AG08395 (cell line): Measurements from ENCODE around the gene METTL22.

ENCODE experiments used
- DNase-seq: peaks from one replicate; pipeline ENCODE4 v3.0.0; 2012; ENCODE audit warnings: mixed read lengths, low spot score

METTL22 gene

DNA sequence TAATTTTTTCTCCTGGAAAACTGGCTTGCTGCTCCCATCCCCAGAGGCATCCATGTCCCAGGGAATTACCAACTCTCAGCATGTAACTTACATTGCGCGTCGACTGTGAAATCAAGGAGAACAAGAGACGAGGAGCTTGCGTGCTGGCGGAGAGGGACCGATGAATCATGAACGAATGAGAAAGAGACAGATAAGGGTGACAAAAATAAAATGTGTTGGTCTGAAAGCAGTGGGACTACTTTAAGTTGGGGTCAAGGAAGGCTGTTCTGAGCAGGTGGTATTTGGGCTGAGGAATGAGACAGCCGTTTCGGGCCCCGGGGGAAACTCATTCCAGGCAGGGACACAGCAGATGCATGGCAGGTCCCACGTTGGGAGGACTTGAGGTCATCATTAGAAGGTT lies 75.4 kb downstream of the METTL22 start:
- no peak for DNase-seq

DNA sequence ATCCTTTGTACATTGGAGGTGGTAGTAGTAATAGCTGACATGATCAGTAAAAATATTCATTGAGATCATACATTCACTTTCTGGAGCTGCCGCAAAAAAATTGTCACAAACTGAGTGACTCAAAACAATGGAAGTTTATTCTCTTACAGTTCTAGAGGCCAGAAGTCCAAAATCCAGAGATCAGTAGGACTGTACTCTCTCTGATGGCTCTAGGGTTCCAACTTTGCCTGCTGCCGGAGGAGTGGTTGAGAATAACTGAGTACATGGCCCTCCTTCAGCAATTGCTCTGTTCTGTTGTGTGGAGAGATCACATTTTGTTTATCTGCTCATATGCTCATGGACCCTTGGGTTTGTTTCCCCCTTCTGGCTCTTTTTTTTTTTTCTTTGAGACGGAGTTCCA lies 76.5 kb downstream of the METTL22 start:
- no peak for DNase-seq
